Measurements from ENCODE around the gene DCXR.
A peak's percentile ranks its signal among the peaks of the same experiment; 100 is the strongest.
"Not testable (repeated sequence)": the region's sequence is repeated elsewhere in the genome, so short reads cannot be mapped to it uniquely, and the experiment has no call there.

The DCXR gene

GRCh38 chr17:82039695-82040299, 2.3 kb upstream of the DCXR start:
- DNase-seq (ENCODE audit: low read depth in 2 of 2) = no peak

- not testable (repeated sequence) for DNase-seq (ENCODE audit: low read depth in 2 of 2)
Observed at GRCh38 chr17:82038796-82039409, 1.4 kb upstream of the DCXR start.

- DNase-seq (ENCODE audit: low read depth in 2 of 2) = no peak
Observed at GRCh38 chr17:82037889-82038195, 345 bp upstream of the DCXR start.

GRCh38 chr17:82036634-82037091, 834 bp downstream of the DCXR start:
- no peak for DNase-seq (ENCODE audit: low read depth in 2 of 2)

- no peak for DNase-seq (ENCODE audit: low read depth in 2 of 2)
Observed at GRCh38 chr17:82035956-82036633, 1.4 kb downstream of the DCXR start.

GRCh38 chr17:82035488-82035887, 2.0 kb downstream of the DCXR start:
- DNase-seq (ENCODE audit: low read depth in 2 of 2) = no peak

GRCh38 chr17:82034371-82035011, 3.0 kb downstream of the DCXR start:
- no peak for DNase-seq (ENCODE audit: low read depth in 2 of 2)

GRCh38 chr17:82033359-82034085, 4.0 kb downstream of the DCXR start:
- no peak for DNase-seq (ENCODE audit: low read depth in 2 of 2)

- peak in 1 of 2 donors; percentile 55 for DNase-seq (ENCODE audit: low read depth in 2 of 2)
Observed at GRCh38 chr17:82031885-82032627, 5.4 kb downstream of the DCXR start.

GRCh38 chr17:82031303-82031884, 6.1 kb downstream of the DCXR start, which contains the start of gene RAC3:
Gene RAC3, plus strand, starts transcription at chr17:82031678. Its CDS starts 84 bp downstream, at chr17:82031762.
- DNase-seq (ENCODE audit: low read depth in 2 of 2) = no peak

- peak; percentile 69 to 83 for DNase-seq (ENCODE audit: low read depth in 2 of 2)
Observed at GRCh38 chr17:82030470-82031302, 6.8 kb downstream of the DCXR start.

GRCh38 chr17:82029990-82030469, 7.5 kb downstream of the DCXR start:
- no peak for DNase-seq (ENCODE audit: low read depth in 2 of 2)

- no peak for DNase-seq (ENCODE audit: low read depth in 2 of 2)
Observed at GRCh38 chr17:82029391-82029790, 8.1 kb downstream of the DCXR start.

- no peak for DNase-seq (ENCODE audit: low read depth in 2 of 2)
Observed at GRCh38 chr17:82028966-82029365, 8.5 kb downstream of the DCXR start.

GRCh38 chr17:82028246-82028645, 9.3 kb downstream of the DCXR start:
- no peak for DNase-seq (ENCODE audit: low read depth in 2 of 2)

- DNase-seq (ENCODE audit: low read depth in 2 of 2) = no peak
Observed at GRCh38 chr17:82025401-82026107, 11.9 kb downstream of the DCXR start.

GRCh38 chr17:82024859-82025258, 12.6 kb downstream of the DCXR start:
- DNase-seq (ENCODE audit: low read depth in 2 of 2) = no peak

- no peak for DNase-seq (ENCODE audit: low read depth in 2 of 2)
Observed at GRCh38 chr17:82023447-82024241, 13.9 kb downstream of the DCXR start.
